ENCODE results near the gene RUFY3.
"Not testable (repeated sequence)": the region's sequence is repeated elsewhere in the genome, so short reads cannot be mapped to it uniquely, and the experiment has no call there.

Gene RUFY3

GRCh38 chr4:70838666-70839588 is 117.2 kb downstream of the RUFY3 start:
- DNase-seq (ENCODE audit: low read depth in 2 of 2, low spot score in 1 of 2): peak; percentile 27 to 39

GRCh38 chr4:70839589-70840093 is 117.9 kb downstream of the RUFY3 start, which contains the start of gene GRSF1:
TSS of gene GRSF1 (minus strand) at chr4:70839890. CDS start at chr4:70839827, 63 bp downstream.
- DNase-seq (ENCODE audit: low read depth in 2 of 2, low spot score in 1 of 2): peak; percentile 82 to 92

GRCh38 chr4:70840137-70840536 is 118.4 kb downstream of the RUFY3 start:
- DNase-seq (ENCODE audit: low read depth in 2 of 2, low spot score in 1 of 2): peak; percentile 28 to 32

GRCh38 chr4:70840631-70841030 is 118.9 kb downstream of the RUFY3 start:
- not testable (repeated sequence) for DNase-seq (ENCODE audit: low read depth in 2 of 2, low spot score in 1 of 2)

- no peak for DNase-seq (ENCODE audit: low read depth in 2 of 2, low spot score in 1 of 2)
Measured at GRCh38 chr4:70841211-70841610, 119.4 kb downstream of the RUFY3 start.

- DNase-seq (ENCODE audit: low read depth in 2 of 2, low spot score in 1 of 2): no peak
Measured at GRCh38 chr4:70841951-70842350, 120.2 kb downstream of the RUFY3 start.

- DNase-seq (ENCODE audit: low read depth in 2 of 2, low spot score in 1 of 2): no peak
Measured at GRCh38 chr4:70842761-70843435, 121.1 kb downstream of the RUFY3 start.

GRCh38 chr4:70844180-70844579 is 122.4 kb downstream of the RUFY3 start:
- no peak for DNase-seq (ENCODE audit: low read depth in 2 of 2, low spot score in 1 of 2)

- DNase-seq (ENCODE audit: low read depth in 2 of 2, low spot score in 1 of 2): no peak
Measured at GRCh38 chr4:70849291-70849690, 127.5 kb downstream of the RUFY3 start.

GRCh38 chr4:70855464-70855863 is 133.7 kb downstream of the RUFY3 start:
- DNase-seq (ENCODE audit: low read depth in 2 of 2, low spot score in 1 of 2): no peak
